ENCODE results near the gene DYNC2LI1.

The DYNC2LI1 gene

GRCh38 chr2:43764086-43764705 lies 9.6 kb upstream of the DYNC2LI1 start:
- DNase-seq, result no peak

DNA sequence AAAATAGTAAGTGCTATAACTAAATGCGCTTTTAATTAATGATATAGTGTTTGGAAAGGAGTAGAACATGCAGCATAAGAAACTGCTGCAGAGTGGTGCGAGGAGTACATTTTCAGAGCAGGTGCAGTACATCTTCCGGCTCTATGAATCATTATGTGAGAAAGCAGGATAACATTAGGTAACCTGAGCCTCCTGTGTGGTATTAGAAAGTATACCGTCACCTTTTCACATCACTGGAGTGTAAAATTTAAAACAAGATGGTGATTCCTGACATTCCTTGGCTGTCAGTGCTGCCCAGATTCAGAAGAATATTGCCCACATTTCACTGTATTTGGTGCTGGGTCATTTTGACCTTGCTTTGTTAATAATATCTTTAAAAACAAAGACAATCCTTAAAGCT lies 7.8 kb upstream of the DYNC2LI1 start:
- no peak for DNase-seq

DNA sequence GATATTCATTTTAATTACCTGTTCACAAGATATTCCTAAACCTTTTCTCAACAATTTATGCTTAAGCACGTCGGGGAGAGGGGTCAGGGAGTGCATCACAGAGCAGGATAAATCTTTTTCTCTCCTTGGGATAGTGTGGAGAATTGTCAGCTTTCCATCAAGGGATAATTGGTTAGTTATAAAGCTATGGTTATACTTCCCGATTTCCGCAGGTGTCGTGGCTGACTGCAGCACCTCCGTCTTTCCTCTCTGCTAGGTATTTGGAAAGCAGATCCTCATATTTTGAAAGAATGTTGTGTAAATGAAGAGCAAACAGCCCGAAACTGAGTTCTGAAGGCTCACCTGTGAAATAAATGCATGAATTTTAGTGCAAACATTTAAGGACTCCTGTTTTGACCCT lies 778 bp downstream of the DYNC2LI1 start:
- no peak for DNase-seq

DNA sequence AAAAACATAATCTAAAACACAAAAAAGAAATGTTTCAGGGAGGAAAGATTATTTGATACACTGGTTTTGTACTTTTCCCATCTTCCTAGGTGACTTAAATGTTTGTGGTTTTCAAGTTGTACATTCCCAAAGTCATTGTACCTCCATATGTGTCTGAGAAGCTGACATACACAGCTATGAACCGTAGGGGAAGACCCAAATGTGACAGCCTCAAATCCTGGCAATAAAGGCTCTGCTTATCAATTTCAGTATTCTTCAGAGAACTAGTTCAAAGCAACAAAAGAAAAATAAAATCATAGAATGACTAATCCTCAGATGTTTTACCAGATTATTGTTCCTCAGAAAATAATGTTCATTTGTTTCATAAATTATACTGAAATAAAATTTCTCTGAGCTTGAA lies 2.5 kb downstream of the DYNC2LI1 start:
- no peak for DNase-seq

- DNase-seq, result no peak
Measured at GRCh38 chr2:43777306-43777926, 3.6 kb downstream of the DYNC2LI1 start.

- no peak for DNase-seq
Measured at GRCh38 chr2:43778233-43778632, 4.4 kb downstream of the DYNC2LI1 start.

DNA sequence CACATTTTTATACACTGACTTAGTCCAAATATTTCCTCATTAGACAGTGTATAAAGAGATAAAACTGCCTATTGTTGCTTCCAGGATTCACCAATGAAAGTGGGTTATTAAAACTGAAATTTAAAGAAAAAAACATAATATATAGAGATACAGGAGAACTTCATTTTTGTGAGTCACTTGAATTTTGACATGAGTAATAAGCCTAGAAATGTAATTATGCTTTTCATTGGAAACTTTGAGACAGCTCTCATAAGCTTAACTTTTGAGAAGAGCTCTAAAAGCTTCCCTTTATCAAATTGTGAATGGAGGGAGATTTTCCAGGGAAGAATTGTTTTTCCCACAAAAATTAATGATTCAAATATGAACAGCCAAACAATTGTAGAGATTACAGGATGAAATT lies 14.1 kb downstream of the DYNC2LI1 start:
- DNase-seq, result no peak

DNA sequence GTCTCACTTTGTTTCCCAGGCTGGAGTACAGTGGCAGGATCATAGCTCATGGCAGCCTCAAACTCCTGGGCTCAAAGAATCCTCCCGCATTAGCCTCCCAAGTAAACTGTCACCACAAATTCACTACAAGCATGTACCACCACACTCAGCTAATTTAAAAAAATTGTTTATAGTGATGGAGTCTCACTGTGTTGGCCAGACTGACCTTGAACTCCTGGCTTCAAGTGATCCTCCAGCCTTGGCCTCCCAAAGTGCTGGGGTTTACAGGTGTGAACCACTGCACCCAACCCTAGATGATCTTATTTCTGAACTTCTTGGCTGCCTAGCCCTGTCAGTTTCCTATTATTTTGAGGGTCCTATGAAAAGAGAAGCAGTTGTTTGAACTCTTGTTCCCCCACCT lies 14.8 kb downstream of the DYNC2LI1 start:
- DNase-seq, result no peak

- DNase-seq, result no peak
Measured at GRCh38 chr2:43790147-43790546, 16.3 kb downstream of the DYNC2LI1 start.

DNA sequence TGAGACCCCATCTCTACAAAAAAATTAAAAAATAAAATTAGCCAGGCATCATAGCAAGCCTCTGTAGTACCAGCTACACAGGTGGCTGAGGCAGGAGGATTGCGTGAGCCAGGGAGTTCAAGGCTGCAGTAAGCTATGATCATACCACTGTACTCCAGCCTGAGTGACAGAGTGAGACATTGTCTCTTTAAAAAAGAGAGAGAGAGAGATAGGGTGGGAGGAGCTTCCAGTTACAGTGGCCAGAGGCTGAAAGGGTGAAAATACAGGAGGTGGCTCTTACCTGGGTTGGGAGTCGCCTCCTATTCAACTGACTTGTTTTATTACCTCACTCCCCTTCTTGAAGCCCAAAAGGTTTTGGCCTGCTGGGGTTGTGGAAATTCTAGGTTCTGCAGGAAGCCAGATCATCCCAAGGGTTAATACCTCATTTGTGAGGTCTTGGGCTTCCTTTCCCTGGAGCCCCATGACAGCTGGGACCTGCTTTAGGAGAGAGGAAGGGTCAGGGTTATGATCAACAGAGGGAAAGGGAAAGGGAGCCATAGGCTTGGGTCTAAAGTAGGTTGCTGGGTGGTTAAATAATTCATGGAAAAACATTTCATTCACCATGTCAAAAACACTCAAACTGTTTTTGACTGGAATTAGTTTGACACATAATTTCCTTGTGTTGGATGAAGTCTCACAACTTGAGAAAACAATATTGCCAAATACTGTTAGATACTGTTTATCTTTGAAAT lies 17.4 kb downstream of the DYNC2LI1 start:
- DNase-seq, result peak; percentile 64

GRCh38 chr2:43792653-43793052 lies 18.8 kb downstream of the DYNC2LI1 start:
- DNase-seq, result no peak

DNA sequence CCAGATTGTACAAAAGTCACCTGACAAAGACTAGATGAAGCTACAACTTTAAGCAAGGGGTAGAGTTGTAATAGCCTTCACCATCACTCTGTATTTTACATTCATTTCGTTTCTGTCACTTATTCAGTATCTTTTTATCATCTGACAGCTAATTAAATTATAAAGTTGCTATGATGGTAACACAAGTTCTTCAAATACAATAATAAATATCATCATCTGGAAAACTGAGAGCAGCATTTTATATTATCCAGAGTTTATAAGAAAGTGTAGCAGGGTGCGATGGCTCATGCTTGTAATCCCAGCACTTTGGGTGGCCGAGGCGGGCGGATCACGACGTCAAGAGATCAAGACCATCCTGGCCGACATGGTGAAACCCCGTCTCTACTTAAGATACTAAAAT lies 21.1 kb downstream of the DYNC2LI1 start:
- no peak for DNase-seq

DNA sequence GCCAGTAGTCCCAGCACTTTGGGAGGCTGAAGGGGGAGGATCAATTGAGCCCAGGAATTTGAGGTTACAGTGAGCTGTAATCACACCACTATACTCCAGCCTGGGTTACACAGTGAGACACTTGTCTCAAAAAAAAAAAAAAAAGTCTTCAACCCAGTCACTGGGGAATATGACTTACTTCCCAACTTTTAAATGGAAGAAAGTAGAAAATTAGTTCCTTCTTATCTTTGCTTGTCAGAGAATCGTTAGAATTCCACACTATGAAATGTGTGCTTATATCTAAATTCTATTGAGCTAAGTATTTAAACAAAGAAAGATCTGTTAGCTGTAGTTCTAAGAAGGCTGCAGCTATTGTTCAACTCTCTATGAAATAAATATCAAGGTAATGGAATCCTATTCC lies 22.4 kb downstream of the DYNC2LI1 start:
- DNase-seq, result no peak

DNA sequence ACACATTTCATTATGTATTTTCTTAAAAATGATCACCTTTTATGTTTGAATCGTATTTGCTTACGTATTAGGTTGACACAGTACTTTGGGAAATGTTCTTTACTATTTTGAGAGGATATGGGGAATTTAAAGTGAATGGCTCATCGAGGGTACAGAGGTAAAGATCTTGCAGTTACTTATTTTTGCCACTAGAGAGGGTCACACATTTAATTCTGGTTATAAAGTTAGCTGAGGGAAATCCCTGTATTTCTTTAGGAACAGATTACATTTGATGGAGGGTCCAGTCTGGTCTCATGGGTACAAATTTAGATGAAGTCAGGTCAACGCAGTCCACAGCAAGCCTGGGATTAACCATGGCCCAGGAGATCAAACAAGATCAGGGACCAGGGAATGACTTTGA lies 24.5 kb downstream of the DYNC2LI1 start:
- no peak for DNase-seq

- no peak for DNase-seq
Measured at GRCh38 chr2:43800894-43801293, 27.1 kb downstream of the DYNC2LI1 start.

- DNase-seq, result no peak
Measured at GRCh38 chr2:43802135-43802534, 28.3 kb downstream of the DYNC2LI1 start.

GRCh38 chr2:43803113-43803512 lies 29.3 kb downstream of the DYNC2LI1 start:
- DNase-seq, result no peak

DNA sequence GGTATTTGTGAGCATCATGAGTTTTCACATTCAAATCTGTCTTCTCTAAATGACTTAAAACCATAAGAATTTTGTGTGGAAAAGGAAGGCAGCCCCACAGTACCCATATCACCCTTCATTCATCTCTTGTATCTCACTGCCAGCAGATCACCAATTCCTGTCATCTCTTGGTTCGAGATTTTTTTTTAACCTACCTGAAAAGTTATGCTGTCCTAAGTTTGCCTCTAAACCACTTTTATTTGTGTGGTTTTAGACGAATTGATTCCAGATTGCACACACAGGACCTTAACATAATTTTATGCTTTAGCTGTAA lies 32.8 kb downstream of the DYNC2LI1 start:
- DNase-seq, result no peak

GRCh38 chr2:43810452-43810851 lies 36.6 kb downstream of the DYNC2LI1 start:
- DNase-seq, result peak; percentile 33

DNA sequence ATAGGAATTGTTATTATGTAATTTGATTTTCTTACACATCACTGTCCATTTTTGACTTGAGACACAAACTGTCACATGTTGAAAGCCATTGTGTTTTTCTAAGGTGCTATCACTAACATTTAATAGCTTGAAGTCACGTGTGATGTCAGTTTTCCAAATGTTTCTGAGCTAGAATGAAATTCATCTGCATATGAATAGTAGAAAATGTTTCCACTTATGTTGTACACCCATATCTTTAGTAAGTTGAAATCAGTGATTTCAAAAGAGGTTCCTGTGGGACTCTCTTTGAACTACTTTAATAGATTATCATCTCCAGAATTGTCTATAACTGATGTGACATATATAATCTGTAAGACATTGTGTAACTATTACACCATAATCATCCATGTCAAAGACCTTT lies 37.0 kb downstream of the DYNC2LI1 start:
- DNase-seq, result no peak

GRCh38 chr2:43812006-43812405 lies 38.2 kb downstream of the DYNC2LI1 start:
- DNase-seq, result no peak

GRCh38 chr2:43812947-43813346 lies 39.1 kb downstream of the DYNC2LI1 start:
- DNase-seq, result no peak

GRCh38 chr2:43814711-43815110 lies 40.9 kb downstream of the DYNC2LI1 start:
- DNase-seq, result no peak

- DNase-seq, result no peak
Measured at GRCh38 chr2:43818761-43819160, 44.9 kb downstream of the DYNC2LI1 start.

Data from retina (tissue), 1 donor.